Measurements from ENCODE around the gene RHOU.
"Not testable (repeated sequence)": the region's sequence is repeated elsewhere in the genome, so short reads cannot be mapped to it uniquely, and the experiment has no call there.

RHOU gene

DNA sequence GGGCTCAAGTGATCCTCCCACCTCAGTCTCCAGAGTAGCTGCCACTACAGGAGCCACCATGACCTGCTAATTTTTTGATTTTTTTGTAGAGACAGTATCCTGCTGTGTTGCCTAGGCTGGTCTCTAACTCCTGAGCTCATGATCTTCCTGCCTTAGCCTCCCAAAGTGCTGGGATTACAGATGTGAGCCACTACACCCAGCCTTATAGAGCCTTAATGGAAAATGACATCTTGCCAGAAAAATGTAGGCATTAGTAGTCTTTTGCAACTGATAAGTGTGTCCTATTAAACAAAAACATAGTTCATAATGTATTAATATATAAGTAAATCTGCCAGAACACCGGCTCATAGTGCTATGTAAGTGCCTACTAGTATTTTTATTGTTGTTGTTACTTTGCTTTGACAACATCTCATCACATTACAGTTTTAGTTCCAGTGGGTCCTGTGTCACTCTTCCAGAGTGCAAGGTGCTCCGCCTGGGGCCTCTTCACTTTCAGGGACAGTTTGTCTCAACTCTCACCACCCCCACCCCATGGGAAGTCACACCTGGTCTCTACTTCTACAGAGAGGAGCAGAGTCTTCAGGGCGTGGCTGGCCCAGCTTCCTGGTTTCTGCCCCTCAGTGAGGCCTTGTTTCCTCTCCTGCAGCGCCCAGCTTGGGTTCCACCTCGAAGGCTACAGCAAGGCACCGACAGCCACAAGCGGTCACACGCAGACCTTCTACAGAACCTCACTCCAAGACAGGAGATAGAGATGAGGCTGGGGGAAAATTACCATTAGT lies 30.1 kb downstream of the RHOU start:
- peak; percentile 3 for DNase-seq

DNA sequence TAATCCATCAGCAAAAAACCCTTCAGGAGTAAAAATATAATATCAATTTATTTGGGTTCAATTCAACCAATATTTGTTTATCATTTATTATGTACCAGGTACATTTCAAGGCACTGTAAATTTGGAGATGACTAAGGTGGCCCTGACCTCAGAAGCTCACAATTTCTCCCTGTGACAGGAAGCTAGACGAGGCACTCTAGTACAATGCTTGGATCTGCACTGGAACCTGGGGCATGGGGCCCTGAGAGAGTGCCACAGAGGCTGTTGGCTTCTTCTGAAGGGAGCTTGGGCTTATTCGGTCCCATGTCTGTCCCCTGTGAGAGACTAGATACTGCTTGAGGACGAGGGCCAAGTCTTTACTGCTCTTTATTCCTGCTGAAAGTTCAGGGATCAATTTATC lies 31.5 kb downstream of the RHOU start:
- DNase-seq = no peak

DNA sequence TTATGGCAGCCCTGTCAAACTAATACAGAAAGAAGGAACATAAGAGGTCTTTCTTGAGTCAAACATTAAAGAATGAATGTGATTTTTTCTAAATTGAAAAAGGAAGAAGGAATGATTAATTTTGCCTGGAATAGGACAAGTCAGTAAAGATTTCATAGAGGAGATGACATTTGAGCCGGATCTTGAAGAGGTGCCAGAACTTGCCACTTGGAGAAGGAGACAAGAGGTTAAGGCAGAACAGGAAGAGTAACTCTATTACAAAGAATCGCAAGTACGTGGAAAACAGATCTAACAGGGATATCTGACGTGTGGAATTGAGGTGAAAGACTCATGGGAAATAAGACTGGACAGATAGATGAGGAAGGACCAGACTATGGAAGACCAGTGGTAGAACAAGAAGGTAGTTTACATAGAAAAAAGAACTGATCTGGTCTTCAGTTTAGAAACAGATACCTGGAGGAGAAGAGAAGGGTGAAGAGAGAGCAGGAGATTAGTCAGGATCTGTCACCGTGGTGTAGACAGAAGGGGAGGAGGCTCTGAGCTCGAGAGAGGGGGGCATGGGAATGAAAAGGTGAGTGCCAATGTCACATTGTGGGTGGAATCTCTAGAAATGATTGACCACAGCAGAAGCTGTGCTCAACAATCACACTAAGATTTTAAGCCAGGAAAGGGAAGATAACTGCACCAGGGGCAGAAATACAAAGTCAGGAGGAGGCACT lies 32.5 kb downstream of the RHOU start:
- DNase-seq = no peak

DNA sequence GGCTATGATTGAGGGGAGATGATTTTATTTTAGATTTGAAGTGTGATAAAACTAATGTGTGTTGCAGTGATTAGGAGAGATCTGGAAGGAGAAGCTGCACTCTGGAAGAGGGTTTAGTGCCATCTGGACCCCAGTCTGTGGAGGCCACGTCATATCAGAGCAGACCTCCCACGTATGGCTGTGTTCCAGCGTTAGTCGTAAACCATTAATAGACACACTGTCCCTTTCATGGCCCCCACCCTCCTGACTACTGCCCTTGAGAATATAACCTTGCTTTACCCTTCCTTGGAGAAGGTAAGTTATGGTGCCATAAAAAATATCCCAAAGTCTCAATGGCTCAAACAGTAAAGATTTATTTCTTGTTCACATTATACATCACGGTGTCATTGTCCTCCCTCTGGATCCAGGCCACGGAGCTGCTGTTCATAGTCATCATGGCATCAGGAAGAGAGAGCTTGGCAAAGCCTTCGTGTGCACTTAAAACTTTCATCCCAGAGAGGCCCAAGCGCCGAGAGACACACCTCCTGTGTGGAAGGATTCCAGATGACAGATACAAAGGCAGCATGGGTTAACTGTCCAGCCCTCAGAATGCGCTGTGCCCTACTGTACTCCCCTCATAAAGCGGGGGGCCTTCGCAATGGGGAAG lies 33.2 kb downstream of the RHOU start:
- DNase-seq = no peak

DNA sequence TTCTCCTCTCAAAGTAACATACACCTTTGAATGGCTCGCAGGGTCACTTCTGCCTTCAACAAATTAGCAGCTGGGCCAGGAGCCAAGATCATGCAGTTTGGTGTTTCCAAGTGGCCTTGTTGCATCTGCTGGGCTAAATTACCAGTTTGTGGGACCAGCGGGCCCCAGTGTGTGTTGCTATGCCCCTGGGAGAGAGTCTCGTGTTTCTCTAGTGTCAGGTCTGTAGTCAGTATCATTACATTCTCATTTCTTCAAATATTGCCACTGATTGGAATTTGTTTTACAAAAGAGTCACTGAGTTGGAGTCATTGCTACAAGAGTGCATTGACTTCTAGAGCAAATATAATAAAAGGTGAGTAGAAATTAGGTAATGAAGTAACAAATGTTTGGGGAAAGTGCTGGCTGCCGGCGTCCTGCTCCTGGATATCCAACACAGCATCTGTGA lies 35.5 kb downstream of the RHOU start:
- no peak for DNase-seq

DNA sequence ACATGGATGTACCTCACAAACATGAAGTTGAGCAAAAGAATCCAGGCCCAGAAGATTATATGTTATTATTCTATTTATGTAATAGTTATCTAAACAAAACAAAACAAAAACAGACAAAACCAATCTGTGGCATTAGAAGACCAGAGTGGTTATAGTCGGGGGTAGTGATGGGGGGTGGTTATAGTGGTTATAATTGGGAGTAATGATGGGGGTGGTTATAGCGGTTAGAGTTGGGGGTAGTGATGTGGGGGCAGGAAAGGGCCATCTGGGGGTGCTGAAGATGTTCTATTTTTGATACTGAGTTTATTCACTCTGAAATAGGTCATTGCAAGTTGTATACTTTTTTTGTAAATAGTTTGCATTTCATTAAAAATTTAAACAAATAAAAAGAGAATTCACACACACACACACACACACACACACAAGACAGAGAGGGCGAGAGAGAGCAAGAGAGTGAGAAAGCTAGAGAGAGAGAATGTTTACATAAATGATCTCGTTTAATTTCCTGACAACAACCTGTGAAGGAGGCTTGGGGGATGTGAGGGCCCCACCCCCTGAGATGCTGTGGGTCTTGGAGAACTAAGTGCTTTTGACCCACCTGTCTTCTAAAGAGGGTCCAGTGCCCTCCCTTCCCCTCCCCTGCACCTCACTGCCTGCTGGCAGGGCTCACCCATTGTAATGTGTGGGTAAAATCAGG lies 37.4 kb downstream of the RHOU start:
- DNase-seq = no peak

DNA sequence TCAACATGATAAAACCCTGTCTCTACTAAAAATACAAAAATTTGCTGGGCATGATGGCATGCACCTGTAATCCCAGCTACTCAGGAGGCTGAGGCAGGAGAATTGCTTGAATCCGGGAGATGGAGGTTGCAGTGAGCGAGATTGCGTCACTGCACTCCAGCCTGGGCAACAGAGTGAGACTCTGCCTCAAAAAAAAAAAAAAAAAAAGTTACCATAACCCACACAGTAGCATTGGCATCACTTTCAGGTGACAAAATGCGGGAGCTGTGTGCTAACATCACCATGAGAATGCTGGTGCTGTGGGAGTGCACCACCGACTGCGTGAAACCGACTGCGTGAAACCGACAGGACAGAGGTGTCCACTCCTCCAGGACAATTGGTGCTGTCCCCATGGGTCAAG lies 40.7 kb downstream of the RHOU start:
- not testable (repeated sequence) for DNase-seq

DNA sequence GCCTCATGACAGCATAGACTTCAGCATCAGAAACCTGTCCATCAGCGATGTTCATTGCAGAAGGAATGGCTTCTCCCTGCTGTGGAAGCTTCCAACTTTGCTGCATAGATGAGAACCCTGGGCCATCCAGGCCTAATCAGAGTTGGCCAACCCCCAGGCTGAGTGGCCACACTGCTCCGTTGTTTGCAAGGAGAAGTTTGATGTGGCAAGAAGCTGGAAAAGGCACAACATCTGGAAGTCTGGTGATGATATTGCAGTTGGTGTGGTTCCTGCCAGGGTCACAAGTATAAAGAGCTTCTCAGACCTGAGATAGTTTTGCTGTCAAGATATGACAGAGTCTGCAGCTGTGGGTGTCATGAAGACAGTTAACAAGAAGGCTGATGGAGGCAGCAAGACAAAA lies 41.2 kb downstream of the RHOU start:
- no peak for DNase-seq

DNA sequence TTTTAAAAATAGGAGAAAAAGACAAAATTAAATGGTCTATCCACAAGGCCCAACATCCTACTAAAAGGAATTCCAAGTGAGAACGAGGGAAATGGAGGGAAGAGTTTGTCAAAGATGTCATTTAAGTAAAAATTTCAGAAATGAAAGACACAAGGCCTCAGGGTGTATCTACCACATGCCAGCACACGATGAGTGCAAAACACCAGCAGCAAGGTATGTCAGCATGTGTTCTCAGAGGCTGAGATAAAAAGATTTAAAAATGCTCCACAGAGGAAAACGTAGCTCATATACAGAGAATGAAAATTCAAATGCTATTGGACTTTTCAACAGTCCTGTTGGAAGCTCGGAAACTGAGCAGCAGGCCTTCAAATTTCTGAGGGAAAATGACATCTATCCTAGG lies 42.0 kb downstream of the RHOU start:
- DNase-seq = no peak

DNA sequence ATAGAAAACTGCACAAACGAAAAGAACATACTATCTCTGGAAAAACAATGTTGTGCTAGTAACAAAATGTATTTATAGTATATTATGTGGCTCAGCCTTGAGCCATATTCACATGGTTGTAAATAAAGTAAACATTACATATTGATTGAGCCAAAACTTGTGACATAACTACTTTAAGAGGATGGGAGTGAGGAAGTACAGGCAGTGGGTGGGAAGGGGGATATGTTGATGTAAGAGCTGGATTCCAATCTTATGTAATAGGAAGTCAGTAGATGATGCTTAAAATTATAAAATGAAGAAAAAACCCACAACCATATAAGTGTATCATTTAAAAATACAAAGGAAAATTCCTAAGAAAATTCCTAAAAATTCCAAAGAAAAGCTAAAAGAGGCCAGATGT lies 42.7 kb downstream of the RHOU start:
- no peak for DNase-seq

DNA sequence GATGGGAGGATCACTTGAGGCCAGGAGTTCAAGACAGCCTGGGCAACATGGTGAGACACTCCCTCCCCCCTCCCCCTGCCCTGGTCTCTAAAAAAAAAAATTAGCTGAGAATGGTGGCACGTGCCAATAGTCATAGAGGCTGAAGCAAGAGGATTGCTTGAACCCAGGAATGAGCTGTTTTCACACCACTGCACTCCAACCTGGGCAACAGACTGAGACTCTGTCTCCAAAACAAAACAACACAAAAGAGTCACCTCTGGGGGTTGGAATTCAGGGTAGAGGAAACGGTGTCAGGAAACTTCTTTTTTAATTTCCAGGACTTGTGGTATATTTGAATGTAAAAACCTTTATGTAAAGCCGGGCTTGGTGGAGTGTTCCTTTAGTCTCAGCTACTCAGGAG lies 43.2 kb downstream of the RHOU start:
- DNase-seq = no peak

DNA sequence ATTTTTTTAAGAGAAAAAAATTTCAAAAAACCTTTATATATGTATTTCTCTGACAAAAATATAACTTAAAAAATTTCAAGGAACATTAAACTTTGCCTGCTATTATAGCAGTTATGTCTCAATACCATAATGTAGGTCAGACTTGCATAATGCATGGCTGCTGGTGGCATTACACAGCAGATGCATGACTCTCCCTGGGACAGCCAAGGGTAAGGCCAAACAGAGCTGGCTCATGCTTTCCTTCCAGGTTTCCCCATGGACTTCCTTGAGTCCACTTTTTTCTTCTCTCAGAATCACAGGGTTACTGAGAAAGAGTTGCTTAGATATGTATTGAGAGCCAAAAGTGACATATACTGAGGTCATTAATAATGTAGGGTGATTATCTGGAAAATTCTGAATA lies 43.7 kb downstream of the RHOU start:
- no peak for DNase-seq

DNA sequence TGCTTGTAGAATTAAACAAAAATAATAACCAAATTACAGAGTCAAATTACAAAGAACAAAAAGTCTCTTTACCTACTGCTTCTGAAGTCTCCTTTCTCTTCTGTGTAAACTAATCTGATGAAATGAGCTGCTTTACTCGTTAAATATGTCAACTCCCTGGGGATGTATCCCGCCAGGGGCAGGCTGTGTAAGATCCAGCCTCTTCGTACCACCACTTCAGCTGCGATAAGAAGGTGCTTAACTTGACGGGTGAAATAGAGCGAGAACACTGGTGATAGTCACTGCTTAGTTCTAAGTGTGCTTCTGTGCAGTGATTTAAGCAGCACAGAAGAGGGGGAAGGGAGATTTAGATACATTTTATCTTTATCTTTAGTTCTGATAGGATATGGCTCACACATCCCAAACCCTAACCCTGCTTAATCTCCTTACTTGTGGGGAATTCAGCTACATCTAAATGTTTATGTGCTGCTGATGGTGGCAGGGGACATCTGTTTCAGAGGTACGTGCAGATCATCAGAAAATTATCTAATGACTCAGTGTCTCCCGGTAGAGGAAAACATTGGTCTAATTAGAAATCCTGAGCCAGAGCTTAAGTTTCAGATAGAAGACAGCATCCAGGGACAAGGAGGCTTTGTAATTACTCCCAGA lies 46.0 kb downstream of the RHOU start:
- DNase-seq = no peak

DNA sequence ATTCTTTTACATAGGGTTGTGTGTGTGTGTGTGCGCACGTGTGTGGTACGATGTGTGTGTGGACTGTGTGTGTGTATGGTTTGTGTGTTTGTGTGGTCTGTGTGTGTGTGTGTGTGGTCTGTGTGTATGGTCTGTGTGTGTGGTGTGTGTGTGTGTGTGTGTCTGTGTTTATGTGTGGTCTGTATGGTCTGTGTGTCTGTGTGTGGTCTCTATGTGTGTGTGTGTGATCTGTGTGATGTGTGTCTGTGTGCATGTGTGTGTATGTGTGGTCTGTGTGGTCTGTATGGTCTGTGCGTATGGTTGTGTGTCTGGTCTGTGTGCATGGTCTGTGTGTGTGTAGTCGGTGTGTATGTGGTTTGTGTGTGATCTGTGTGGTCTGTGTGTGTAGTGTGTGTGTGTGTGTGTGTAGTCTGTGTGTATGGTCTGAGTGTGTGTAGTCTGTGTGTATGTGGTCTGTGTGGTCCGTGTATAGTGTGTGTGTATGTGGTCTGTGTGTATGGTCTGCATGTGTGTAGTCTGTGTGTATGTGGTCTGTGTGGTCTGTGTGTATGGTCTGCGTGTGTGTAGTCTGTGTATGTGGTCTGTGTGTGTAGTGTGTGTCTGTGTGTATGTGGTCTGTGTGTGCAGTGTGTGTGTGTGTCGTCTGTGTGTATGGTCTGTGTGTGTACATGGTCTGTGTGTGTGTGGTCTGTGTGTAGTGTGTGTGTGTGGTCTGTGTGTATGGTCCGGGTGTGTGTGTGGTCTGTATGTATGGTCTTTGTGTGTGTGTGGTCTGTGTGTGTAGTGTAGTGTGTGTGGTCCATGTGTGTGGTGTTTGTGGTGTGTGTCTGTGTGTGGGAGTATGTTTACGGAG lies 46.8 kb downstream of the RHOU start:
- no peak for DNase-seq

DNA sequence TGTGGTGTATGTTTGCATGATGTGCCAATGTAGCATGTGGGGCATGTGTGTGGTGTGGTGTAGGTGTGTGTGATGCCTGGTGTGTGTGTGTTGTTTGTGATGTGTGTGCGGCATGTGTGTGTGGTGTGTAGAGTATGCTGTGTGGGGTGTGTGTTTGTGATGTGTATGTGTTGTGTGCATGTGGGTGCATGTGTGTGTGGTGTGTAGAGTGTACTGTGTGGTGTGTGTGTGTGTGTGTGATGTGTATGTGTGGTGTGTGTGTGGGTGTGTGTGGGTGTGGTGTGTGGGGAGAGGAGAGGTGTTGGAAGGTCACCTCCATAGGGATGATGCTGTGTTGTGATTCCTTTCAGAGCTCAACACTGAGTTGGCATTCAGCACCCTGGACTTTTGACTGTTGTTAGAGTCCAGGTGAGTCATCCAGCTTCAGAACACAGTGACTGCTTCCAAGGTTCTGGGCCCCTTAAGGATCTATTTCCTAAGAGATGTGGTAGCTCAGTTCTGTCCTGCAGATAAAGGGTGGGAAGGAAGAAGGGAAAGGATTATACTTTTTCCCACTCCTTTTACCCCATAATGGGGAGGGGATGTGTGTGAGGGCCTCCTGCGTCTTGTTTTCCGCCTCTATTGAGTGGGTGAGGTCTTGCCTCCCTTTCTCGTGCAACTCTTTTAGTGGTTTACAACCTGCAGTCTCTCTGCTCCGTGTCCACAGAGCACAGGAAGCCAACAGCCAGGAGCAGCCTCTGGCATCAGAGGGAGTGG lies 47.6 kb downstream of the RHOU start:
- DNase-seq = no peak

DNA sequence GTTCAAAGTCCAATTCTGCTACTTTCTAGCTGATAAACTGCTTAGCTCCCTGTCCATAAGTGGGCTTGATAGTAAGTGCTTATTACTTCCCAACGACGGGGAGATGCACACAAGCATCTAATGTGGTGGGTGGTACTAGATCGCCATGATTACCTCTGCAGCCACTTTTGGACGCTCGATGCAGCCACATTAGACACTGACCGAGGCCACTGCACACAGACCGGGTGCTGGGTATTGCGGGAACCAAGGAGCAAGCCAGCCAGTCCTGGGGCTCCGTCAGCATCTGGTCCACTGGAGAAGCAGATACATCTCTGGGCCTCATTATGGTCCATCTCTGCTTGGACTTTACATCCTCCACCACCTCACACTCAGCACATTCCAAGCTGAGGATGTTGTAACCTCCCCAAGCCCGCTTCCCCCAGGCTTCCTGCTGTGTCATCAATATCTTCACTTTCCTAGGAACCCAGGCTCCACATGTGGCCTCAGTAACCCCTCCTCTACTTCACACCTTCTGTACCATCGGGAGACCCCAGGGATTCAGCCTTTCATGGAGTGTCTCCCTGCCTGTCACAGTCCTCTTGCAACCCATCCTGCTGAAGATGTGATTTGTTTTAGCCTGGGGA lies 48.2 kb downstream of the RHOU start:
- DNase-seq = no peak

DNA sequence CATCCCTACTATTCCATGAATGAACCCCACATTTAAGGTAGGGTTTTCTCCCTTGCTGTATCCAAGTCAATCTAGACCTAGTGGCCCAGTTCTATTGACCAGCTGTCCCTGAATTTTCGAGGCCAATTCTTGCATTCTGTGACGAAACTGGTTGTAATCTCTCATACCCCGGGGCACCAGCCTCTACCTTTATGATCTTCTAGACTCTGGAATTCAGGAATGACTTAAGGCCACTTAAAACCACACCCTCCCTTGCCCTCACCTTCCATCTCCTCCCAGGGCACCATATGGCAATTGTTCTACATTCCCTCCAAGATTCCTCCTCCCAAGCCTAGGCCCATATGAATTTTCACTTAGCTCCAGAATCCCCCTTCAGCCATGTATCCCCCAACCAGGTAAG lies 48.9 kb downstream of the RHOU start:
- no peak for DNase-seq

DNA sequence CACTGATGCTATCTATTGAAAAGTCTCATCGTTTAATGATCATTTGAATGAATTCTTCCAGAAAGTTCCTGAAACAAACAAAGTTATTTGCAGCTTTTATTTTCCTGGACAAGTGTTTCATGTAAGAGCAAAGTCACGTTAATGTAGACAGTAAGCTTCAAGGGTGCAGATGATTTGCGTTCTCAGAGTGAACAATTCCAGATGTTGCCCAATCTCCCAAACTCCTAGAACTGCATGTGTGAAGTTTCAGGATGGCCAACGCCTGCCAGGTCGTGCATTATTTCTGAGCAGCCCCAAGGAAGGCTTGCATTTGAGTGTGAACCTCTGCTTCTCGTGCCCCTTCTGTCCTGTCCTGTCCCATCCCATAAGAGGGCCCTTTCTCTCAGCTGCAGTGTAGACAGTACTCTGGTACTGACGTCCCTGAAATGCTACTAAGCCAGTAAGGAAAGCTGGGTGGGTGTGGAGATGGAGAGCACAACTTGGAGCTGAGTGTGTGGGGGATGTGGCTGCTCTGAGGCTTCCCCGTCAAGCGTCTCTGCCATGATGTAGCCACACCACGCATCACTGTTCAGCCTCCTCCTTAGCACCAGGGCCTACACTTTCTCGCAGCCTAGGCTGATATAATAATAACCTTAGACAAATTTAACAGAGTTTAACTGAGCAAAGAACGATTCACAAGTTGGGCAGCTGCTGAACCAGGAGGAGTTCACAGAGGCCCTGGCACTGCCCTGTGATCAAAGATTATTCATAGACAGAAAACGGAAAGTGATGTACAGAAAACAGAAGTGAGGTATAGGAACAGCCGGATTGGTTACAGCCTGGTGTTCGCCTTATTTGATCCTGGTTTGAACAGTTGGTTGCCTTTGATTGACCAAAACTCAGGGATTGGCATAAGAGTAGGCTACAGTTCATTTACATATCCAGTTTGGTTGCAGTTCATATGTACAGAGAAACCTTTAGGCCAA lies 50.4 kb downstream of the RHOU start:
- no peak for DNase-seq

DNA sequence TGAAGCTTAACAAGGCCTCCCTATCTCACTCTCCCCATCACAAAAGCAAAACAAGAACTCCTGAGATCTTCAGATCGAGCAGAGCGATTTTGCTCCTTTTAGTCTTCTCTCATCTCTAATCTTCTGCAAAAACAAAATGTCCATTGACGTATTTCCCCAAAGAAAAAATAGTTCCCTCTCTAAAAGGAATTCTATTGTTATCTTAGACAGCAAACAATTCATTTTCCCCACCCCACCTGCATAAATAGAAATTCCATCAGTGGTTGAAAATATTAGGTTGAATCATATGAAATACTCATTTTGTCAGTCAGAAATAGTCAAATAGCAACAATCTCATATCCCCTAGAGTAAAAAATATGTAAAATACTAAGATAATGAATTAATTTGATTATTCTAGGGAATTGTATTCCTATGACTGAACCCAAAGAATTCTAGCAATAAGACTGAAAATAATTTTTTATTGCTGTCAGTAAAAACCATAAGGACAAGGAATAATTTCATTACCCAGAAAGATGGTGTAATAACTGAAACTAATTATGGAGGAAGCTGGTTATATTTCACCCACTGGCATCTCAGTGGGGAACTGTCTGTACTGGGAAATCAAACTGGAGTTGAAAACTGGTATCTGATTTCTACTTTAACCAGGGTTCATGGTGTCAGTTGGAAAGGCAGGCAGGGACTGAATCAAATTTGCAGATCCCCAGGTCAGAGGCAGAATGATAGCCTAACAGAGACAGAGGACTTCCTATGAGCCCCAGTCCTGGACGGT lies 51.3 kb downstream of the RHOU start:
- DNase-seq = no peak
